ENCODE measurements around the gene UGT3A2.
"Not testable (repeated sequence)": the region's sequence is repeated elsewhere in the genome, so short reads cannot be mapped to it uniquely, and the experiment has no call there.

The UGT3A2 gene

DNA sequence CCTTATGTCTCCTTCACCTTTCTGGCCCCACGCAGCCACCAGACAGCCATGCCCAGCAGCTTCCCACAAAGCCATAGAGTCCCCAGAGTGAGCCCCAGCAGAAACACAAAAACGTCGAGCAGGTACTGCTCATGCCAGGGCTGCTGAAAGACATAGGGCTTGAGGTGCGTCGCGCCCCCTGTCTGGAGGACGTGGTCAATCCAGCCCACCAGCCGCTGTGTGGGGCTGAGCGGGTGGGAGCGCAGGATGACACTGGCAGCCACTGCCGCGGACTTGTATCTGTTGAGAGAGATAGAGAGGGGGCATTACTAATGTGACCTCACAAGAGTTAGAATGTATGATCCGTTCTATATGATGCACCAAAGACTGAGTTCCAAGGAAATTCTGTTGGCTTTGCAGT, 31.0 kb downstream of the UGT3A2 start:
- H3K27ac ChIP-seq = no peak overlapping the region
- TF ChIP-seq, protein P1, sequence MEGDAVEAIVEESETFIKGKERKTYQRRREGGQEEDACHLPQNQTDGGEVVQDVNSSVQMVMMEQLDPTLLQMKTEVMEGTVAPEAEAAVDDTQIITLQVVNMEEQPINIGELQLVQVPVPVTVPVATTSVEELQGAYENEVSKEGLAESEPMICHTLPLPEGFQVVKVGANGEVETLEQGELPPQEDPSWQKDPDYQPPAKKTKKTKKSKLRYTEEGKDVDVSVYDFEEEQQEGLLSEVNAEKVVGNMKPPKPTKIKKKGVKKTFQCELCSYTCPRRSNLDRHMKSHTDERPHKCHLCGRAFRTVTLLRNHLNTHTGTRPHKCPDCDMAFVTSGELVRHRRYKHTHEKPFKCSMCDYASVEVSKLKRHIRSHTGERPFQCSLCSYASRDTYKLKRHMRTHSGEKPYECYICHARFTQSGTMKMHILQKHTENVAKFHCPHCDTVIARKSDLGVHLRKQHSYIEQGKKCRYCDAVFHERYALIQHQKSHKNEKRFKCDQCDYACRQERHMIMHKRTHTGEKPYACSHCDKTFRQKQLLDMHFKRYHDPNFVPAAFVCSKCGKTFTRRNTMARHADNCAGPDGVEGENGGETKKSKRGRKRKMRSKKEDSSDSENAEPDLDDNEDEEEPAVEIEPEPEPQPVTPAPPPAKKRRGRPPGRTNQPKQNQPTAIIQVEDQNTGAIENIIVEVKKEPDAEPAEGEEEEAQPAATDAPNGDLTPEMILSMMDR (IDR thresholded peaks at IDR 0.05) = no peak
- TF ChIP-seq ZFX (IDR thresholded peaks at IDR 0.05; ENCODE audit: borderline replicate concordance) = no peak

DNA sequence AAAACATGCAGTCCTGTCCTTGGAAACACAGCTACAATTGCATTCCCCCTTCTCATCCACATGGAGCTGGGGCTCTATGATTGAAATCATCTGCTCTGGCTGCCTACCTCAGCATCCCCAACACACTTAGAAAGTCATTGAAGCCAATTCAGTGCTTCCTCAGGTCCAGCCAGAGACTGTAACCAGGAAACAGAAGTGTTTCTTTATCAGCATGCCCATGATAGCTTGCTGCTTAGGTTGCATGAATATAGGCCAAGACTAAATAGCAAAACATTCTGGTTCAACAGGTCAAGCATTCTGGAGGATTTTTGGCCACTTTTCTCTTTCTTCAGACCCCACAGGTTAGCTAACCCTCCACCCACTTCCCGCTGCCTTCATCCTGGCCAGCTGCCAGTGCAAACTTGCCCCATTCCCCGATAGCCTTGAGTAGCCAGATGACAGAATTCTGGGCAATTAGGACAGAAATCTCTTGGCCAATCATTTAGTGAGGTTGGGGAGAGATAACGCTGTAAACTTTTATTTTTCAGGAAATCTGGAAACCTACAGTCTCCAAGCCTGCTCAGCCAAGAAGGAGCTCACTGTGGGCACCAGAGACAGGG, 32.0 kb downstream of the UGT3A2 start:
- not testable (repeated sequence) for H3K27ac ChIP-seq

DNA sequence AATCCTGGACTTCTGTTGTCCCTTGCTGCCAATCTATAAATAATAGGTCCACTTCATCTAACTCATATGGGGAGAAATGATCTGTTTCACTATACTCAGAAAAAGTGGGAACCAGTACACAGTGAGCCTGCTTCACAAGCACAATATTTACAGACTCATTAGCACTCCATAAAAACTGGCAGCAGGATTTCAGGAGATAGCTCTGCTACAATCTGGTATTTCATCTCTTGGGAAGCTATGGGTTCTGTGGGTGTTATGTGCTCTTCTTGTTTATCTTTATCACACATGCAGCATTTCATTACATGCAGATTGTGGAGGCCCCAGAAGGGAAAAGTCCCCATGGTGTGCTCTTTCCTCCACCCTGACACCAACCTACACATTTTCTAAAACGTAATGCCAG, 33.2 kb downstream of the UGT3A2 start:
- TF ChIP-seq, protein P1 (IDR thresholded peaks at IDR 0.05) = no peak
- no peak for TF ChIP-seq ZFX (IDR thresholded peaks at IDR 0.05; ENCODE audit: borderline replicate concordance)
- H3K27ac ChIP-seq = no peak overlapping the region

DNA sequence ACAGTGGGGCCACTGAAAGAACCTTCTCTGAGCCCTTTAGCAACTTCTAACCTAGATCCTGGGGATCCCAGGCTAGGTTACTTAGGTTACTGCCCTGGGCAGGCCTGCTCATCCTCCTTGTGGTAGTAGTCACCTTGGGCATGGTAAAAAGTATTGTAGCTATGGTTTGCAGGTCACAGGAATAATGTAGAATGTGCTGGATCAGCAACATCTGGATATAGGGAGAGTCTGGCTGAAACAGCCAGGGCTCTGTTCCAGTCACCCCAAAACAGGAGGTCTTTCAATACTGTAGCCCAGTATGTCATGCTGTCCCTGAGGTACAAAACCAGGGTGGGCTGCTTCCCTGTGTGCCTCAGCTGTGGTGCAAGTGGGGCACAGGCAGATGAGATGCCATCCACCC, 33.6 kb downstream of the UGT3A2 start:
- no peak for TF ChIP-seq ZFX (IDR thresholded peaks at IDR 0.05; ENCODE audit: borderline replicate concordance)
- TF ChIP-seq, protein P1 (IDR thresholded peaks at IDR 0.05) = no peak
- no peak overlapping the region for H3K27ac ChIP-seq

DNA sequence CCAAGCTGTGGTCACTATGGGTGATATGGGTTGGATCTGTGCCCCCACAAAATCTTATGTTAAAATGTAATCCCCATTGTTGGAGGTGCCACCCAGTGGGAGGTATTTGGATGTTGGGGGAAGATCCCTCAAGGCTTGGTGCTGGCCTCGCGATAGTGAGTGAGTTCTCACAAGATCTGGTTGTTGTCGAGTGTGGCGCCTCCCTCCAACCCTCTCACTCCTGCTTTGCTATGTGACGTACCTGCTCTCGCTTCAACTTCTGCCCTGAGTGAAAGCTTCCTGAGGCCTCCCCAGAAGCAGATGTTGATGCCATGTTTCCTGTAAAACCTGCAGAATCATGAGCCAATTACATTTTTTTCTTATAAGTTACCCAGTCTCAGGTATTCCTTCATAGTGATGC, 35.5 kb downstream of the UGT3A2 start:
- no peak overlapping the region for H3K27ac ChIP-seq
- TF ChIP-seq, protein P1 (IDR thresholded peaks at IDR 0.05) = no peak
- TF ChIP-seq ZFX (IDR thresholded peaks at IDR 0.05; ENCODE audit: borderline replicate concordance) = no peak

DNA sequence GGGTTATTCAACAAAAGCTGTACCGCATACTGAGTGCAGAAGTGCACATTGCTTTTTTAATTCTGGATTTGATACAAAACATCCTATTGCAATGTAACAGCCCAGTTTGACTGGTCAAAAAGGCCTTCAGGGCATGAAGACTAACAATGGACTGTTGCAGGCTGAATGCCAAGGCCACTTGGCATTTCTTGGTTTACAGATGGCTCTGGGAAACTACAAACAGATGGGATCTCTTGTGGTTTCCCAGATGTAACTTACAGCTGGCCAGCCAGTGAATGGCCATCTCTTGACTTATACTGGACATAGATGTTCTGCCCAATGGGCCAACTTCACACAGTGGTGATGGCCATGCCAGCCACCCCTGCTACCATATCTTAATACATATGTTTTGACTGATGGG, 36.8 kb downstream of the UGT3A2 start:
- H3K27ac ChIP-seq = no peak overlapping the region

DNA sequence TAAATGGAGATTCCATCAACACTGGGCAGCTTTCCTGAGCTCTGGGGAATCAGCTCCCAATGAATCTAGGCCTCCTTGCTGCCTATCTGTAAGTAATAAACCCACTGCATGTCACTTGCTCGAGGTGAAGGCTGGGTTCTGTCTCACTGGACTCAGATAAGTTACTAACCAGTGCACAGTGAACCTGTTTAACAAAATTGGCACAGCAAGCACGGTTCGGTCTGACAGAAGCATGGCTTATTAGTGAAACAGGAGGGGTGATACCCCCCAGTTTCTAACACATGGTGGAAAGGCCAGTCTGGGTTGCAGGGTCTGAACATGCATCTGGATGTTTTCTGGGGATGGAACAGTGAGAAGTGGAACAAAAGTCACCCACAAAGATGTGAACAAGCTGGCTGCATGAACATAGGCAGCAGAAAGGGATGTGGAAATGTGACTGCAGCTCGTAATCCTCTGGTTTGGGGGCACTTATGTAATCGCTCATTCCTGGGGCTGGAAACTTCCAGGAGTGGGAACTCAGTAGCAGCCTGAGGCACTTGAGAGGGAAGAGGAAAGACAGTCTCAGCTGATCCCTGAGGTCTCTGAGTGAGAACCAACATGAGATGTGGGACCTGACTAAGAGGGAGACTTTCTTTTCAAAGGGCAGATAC, 37.7 kb downstream of the UGT3A2 start:
- no peak overlapping the region for H3K27ac ChIP-seq
- TF ChIP-seq, protein P1 (IDR thresholded peaks at IDR 0.05) = no peak
- TF ChIP-seq ZFX (IDR thresholded peaks at IDR 0.05; ENCODE audit: borderline replicate concordance) = no peak

More for the DNA sequence above, 36.8 kb downstream of the UGT3A2 start:
- no peak for TF ChIP-seq ZFX (IDR thresholded peaks at IDR 0.05; ENCODE audit: borderline replicate concordance)
- TF ChIP-seq, protein P1 (IDR thresholded peaks at IDR 0.05) = no peak

All from 22Rv1 (cell line).